Endothelial cell of umbilical vein (primary cell): ENCODE data around the gene PRAC2. TPM values are rescaled to one million over a fixed set of nuclear protein-coding genes. Genes with fewer than 3 reads are reported as not detected.

ENCODE experiments used
- BruUV-seq: library from RNA; stranded (reverse); fragments of 400-500 nt; replicated peaks from 2 replicates; lab custom pipeline; 2021; lab: Mats Ljungman, UMichigan
- CTCF ChIA-PET: fragments of 300-600, 350-600 bp; sonication (Branson Sonifier 250); formaldehyde crosslinking; loops from one replicate; lab custom pipeline; 2021; ENCODE audit warnings: antibody characterized with exemption, inconsistent platforms; lab: Charles Lee
- POLR2A ChIA-PET: fragments of 300-600, 350-600 bp; sonication (Branson Sonifier 250); formaldehyde crosslinking; loops from one replicate; lab custom pipeline; 2021; ENCODE audit warnings: antibody characterized with exemption, inconsistent platforms; lab: Charles Lee
- DNase-seq: peaks from one replicate; pipeline ENCODE4 v3.0.0-alpha.2; 2011; ENCODE audit warnings: low read depth, low spot score
- FAIRE-seq: peaks from 2 replicates; lab custom pipeline; 2011; peaks lifted over from hg19 to GRCh38; lab: Jason Lieb, UNC
- H2AFZ ChIP-seq: 2 replicates; pipeline ENCODE4 v1.6.0; 2012; ENCODE audit warnings: low read depth, low read length, control low read depth, inconsistent platforms
- H3K27ac ChIP-seq: 2 replicates; pipeline ENCODE4 v1.5.1; 2011; ENCODE audit warnings: low read depth, mild to moderate bottlenecking, control low read depth, low read length, moderate library complexity; ENCODE audit not compliant: insufficient read depth
- H3K27me3 ChIP-seq, 2 experiments: 2 replicates each; pipeline versions ENCODE4 v1.6.0 to v1.6.1; 2011; ENCODE audit warnings: low read length in 2 of 2, mixed read lengths in 1 of 2; ENCODE audit not compliant: control insufficient read depth in 2 of 2, insufficient read depth in 2 of 2
- H3K36me3 ChIP-seq, 2 experiments: 2 replicates in 1 of 2; 3 replicates in 1 of 2; pipeline ENCODE4 v1.5.1; 2011; ENCODE audit warnings: low read length in 2 of 2, mild to moderate bottlenecking in 1 of 2, moderate library complexity in 1 of 2; ENCODE audit not compliant: control insufficient read depth in 2 of 2, insufficient read depth in 2 of 2; ENCODE audit errors: extremely low read depth in 1 of 2
- H3K4me1 ChIP-seq: 3 replicates; pipeline ENCODE4 v1.5.1; 2011; ENCODE audit warnings: mild to moderate bottlenecking, low read length; ENCODE audit not compliant: control insufficient read depth, insufficient read depth; ENCODE audit errors: extremely low read depth
- H3K4me2 ChIP-seq: 2 replicates; pipeline ENCODE4 v1.6.1; 2011; ENCODE audit warnings: low read length, control low read depth, mixed read lengths; ENCODE audit not compliant: insufficient read depth
- H3K4me3 ChIP-seq, 3 experiments: fragments of 200-600 bp in 1 of 3; sonication (generic), shearing (Covaris generic) in 1 of 3; replicated peaks in 1 of 3; 2 replicates each; pipeline ENCODE4 v1.5.1; 2011 to 2016; ENCODE audit warnings: control low read depth in 3 of 3, low read length in 3 of 3, mild to moderate bottlenecking in 2 of 3, inconsistent platforms in 1 of 3, low read depth in 1 of 3, moderate library complexity in 1 of 3; ENCODE audit not compliant: insufficient read depth in 1 of 3
- H3K79me2 ChIP-seq: 2 replicates; pipeline ENCODE4 v1.6.0; 2012; ENCODE audit warnings: low read length, inconsistent platforms; ENCODE audit not compliant: control insufficient read depth, insufficient read depth
- H3K9ac ChIP-seq: replicated peaks from 2 replicates; pipeline ENCODE3; 2011; ENCODE audit warnings: low read length, control low read depth; ENCODE audit not compliant: insufficient read depth; ENCODE audit errors: extremely low read depth
- H3K9me1 ChIP-seq: replicated peaks from 3 replicates; pipeline ENCODE4 v1.6.0; 2011; ENCODE audit warnings: mild to moderate bottlenecking, low read length; ENCODE audit not compliant: control insufficient read depth, insufficient read depth; ENCODE audit errors: extremely low read depth
- H3K9me3 ChIP-seq: replicated peaks from 2 replicates; pipeline ENCODE4 v1.5.1; 2012; ENCODE audit warnings: low read length, inconsistent platforms; ENCODE audit not compliant: control insufficient read depth, insufficient read depth
- H4K20me1 ChIP-seq: replicated peaks from 2 replicates; pipeline ENCODE3; 2011; ENCODE audit warnings: mild to moderate bottlenecking, low read length; ENCODE audit not compliant: control insufficient read depth, insufficient read depth; ENCODE audit errors: extremely low read depth
- EZH2 ChIP-seq: IDR thresholded peaks from 2 replicates; pipeline ENCODE4 v1.6.1; 2012; ENCODE audit warnings: borderline replicate concordance, low read depth, mild to moderate bottlenecking, moderate library complexity, low read length, inconsistent platforms; ENCODE audit not compliant: severe bottlenecking
- GATA2 ChIP-seq: IDR thresholded peaks from 2 replicates; pipeline ENCODE4 v1.7.0; 2011; ENCODE audit warnings: low read depth, mild to moderate bottlenecking, moderate library complexity, mixed read lengths, low read length; ENCODE audit not compliant: insufficient read length, insufficient read depth
- JUN ChIP-seq: IDR thresholded peaks from 2 replicates; pipeline ENCODE4 v1.6.1; 2011; ENCODE audit warnings: borderline replicate concordance, low read depth; ENCODE audit not compliant: insufficient read length, insufficient read depth
- MYC ChIP-seq: IDR thresholded peaks from one replicate; pipeline ENCODE4 v1.6.1; 2011; ENCODE audit warnings: mild to moderate bottlenecking, low read depth, low read length
- dilution Hi-C: fragments of 300-500 bp; cut with MboI; formaldehyde crosslinking; loops from one replicate; pipeline ENCODE4 v1.15.0; 2019; ENCODE audit warnings: low sequenced_read_pairs; ENCODE audit not compliant: extremely low pct_ligation_motif_present
- intact Hi-C: fragments of 100-400 bp; cut with micrococcal nuclease; formaldehyde crosslinking; loops from one replicate; pipeline ENCODE4 v1.10.0; 2022
- polyA plus RNA-seq, 4 experiments: library from polyadenylated mRNA; depleted of rRNA in 3 of 4; stranded (reverse) in 3 of 4; unstranded in 1 of 4; fragments of >200 nt; gene quantifications; 2 replicates each; pipeline versions ENCODE4 v1.2.1 to v1.2.3, GENCODE V29; 2011 to 2012; ENCODE audit warnings: missing spikeins in 1 of 4
- total RNA-seq: library from RNA; stranded (reverse); gene quantifications from 2 replicates; pipeline ENCODE4 v1.2.3, GENCODE V29; 2021
- TF ChIP-seq, protein P1 (sequence below), 2 donors: IDR thresholded peaks; 1 replicate in 1 of 2; 2 replicates in 1 of 2; pipeline ENCODE4 v1.5.1; 2011; ENCODE audit warnings: low read length in 2 of 2, mild to moderate bottlenecking in 2 of 2, moderate library complexity in 2 of 2, control low read depth in 1 of 2, inconsistent platforms in 1 of 2, low read depth in 1 of 2; ENCODE audit not compliant: insufficient read depth in 1 of 2; ENCODE audit errors: extremely low read depth in 1 of 2
- TF ChIP-seq, protein P2 (sequence below): IDR thresholded peaks from 2 replicates; pipeline ENCODE4 v1.6.1; 2011; ENCODE audit not compliant: insufficient read depth, insufficient read length

The PRAC2 gene
- total and polyA plus RNA-seq, 2 donors (not counting 3 experiments of a cell fraction or from before 2014, with no cell fraction given) = not detected

DNA sequence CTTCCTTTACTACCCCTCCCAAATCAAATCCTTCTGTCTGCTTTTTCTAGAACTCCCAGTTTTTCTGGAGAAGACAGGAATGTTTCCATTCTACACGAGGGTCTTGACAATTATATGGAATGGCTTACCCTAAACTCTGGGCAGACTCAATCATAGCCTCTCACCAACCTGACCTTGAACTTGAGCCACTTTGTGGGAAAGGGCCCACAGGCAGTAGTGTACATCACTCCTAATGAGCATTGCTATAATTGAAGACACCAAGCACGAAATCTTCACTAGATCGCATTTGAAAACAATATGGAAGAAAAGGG lies 7.2 kb downstream of the PRAC2 start:
- no peaks in the 10 kb centered on the region for H3K36me3 ChIP-seq
- FAIRE-seq = no peak
- H3K9ac ChIP-seq = no peak overlapping the region
- no peaks in the 10 kb centered on the region for H3K9me1 ChIP-seq
- dilution Hi-C loops = no loop called here
- H4K20me1 ChIP-seq = no peaks in the 10 kb centered on the region
- ChIA-PET POLR2A (no interaction called here), CTCF (interaction anchor here (0.7 to 3.3 kb wide), 3 partner anchors 47 to 149 kb away, joined by 4 to 12 read pairs (median 10); no protein-coding TSS in a partner anchor)
- H3K9me3 ChIP-seq = no peaks in the 10 kb centered on the region
- DNase-seq = no peak
- no peaks in the 10 kb centered on the region for H3K4me1 ChIP-seq
- peaks cover 92 to 97% of the 10 kb centered on the region in 2 experiments for H3K27me3 ChIP-seq
- no peak overlapping the region for H2AFZ ChIP-seq
- no peak overlapping the region for H3K4me3 ChIP-seq
- no TSS peak for BruUV-seq
- H3K27ac ChIP-seq = no peak overlapping the region
- TF ChIP-seq, protein P1, sequence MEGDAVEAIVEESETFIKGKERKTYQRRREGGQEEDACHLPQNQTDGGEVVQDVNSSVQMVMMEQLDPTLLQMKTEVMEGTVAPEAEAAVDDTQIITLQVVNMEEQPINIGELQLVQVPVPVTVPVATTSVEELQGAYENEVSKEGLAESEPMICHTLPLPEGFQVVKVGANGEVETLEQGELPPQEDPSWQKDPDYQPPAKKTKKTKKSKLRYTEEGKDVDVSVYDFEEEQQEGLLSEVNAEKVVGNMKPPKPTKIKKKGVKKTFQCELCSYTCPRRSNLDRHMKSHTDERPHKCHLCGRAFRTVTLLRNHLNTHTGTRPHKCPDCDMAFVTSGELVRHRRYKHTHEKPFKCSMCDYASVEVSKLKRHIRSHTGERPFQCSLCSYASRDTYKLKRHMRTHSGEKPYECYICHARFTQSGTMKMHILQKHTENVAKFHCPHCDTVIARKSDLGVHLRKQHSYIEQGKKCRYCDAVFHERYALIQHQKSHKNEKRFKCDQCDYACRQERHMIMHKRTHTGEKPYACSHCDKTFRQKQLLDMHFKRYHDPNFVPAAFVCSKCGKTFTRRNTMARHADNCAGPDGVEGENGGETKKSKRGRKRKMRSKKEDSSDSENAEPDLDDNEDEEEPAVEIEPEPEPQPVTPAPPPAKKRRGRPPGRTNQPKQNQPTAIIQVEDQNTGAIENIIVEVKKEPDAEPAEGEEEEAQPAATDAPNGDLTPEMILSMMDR (IDR thresholded peaks at IDR 0.05; ENCODE audit: extremely low read depth in 1 of 2, insufficient read depth in 1 of 2, low read depth in 1 of 2, low read length in 2 of 2) = no peak
- TF ChIP-seq GATA2 = no peak
- TF ChIP-seq MYC = no peak
- TF ChIP-seq, protein P2, sequence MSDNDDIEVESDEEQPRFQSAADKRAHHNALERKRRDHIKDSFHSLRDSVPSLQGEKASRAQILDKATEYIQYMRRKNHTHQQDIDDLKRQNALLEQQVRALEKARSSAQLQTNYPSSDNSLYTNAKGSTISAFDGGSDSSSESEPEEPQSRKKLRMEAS = no peak
- TF ChIP-seq EZH2 = no peak
- no peaks in the 10 kb centered on the region for H3K79me2 ChIP-seq
- H3K4me2 ChIP-seq = no peak overlapping the region
- intact Hi-C loops = no loop called here

DNA sequence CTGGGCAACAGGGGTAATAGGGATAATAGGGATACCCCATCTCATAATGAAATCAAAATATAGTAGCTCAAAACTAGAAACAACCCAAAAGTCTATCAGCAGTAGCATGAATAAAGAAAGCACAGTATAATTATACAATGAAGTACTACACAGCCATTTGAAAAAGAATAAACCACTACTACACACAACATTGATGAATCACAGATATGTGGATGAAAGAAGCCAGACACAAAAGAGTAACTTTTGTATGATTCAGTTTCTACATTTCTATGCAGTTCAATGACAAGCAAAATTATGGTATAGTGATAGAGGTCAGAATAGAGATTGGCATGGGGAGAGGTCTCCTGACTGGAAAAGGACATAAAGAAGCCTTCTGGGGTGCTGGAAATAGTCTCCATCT lies 8.4 kb downstream of the PRAC2 start:
- intact Hi-C loops (no loop called here), dilution Hi-C loops (no loop called here)
- Histone ChIP-seq H2AFZ (no peak overlapping the region), H3K27ac (no peak overlapping the region), H3K27me3 (peaks cover 92 to 97% of the 10 kb centered on the region in 2 experiments), H4K20me1 (no peaks in the 10 kb centered on the region), H3K4me2 (no peak overlapping the region), H3K79me2 (no peaks in the 10 kb centered on the region), H3K36me3 (no peaks in the 10 kb centered on the region), H3K9ac (no peak overlapping the region), H3K9me3 (no peaks in the 10 kb centered on the region), H3K4me1 (no peaks in the 10 kb centered on the region), H3K9me1 (no peaks in the 10 kb centered on the region), H3K4me3 (no peak overlapping the region)
- no peak for DNase-seq
- POLR2A ChIA-PET = no interaction called here
- CTCF ChIA-PET = interaction anchor here (1.2 to 4.0 kb wide), 5 partner anchors 7 to 153 kb away, joined by 3 to 41 read pairs (median 10); partner anchors contain the start of gene PRAC2
- BruUV-seq = no TSS peak
- FAIRE-seq = peak; percentile 38
- TF ChIP-seq EZH2 = no peak
- TF ChIP-seq JUN = no peak
